K562 (cell line): ENCODE measurements around the gene MEAF6.

Source experiments
- ELF1 ChIP-seq: fragments of 200-800 bp; sonication (Bioruptor generic); IDR thresholded peaks from 2 replicates; pipeline ENCODE4 v1.6.1; 2016; ENCODE audit warnings: missing genetic modification characterization, missing compliant biosample characterization
- FOXA1 ChIP-seq: fragments of 450-650 bp; IDR thresholded peaks from 2 replicates; pipeline ENCODE4 v1.6.1; 2016; ENCODE audit warnings: mild to moderate bottlenecking, borderline replicate concordance
- GABPB2 ChIP-seq: fragments of 250-450 bp; sonication (Bioruptor Pico); conservative IDR thresholded peaks from 2 replicates; pipeline ENCODE4 v1.5.1; 2021; ENCODE audit warnings: mild to moderate bottlenecking
- JUN ChIP-seq, 2 experiments: sonication (generic) in 1 of 2; formaldehyde crosslinking in 1 of 2; IDR thresholded peaks; 2 replicates each; pipeline versions ENCODE4 v1.6.1 to v1.8.0; 2012 to 2022; ENCODE audit warnings: borderline replicate concordance in 2 of 2, mild to moderate bottlenecking in 2 of 2, improper control_type of control experiment in 1 of 2, low read depth in 1 of 2, low read length in 1 of 2, missing genetic modification reagents in 1 of 2
- NELFE ChIP-seq: IDR thresholded peaks from 2 replicates; pipeline ENCODE4 v1.6.1; 2011; ENCODE audit warnings: mild to moderate bottlenecking; ENCODE audit not compliant: insufficient read depth, insufficient read length
- PHF20 ChIP-seq: fragments of 450-650 bp; IDR thresholded peaks from 2 replicates; pipeline ENCODE4 v1.6.1; 2018; ENCODE audit not compliant: partially characterized antibody
- POLR2A ChIP-seq: fragments of 450-650 bp; conservative IDR thresholded peaks from 2 replicates; pipeline ENCODE4 v1.6.1; 2016
- RBM25 ChIP-seq: fragments of 200-400 bp; formaldehyde crosslinking; IDR thresholded peaks from 2 replicates; pipeline ENCODE4 v1.6.1; 2018; ENCODE audit warnings: low read length, low read depth, moderate library complexity; ENCODE audit not compliant: severe bottlenecking
- RNF2 ChIP-seq: sonication (generic); IDR thresholded peaks from 2 replicates; pipeline ENCODE4 v1.6.1; 2016
- YY1 ChIP-seq, 3 experiments: IDR thresholded peaks; 2 replicates each; pipeline ENCODE4 v1.6.1; 2011; ENCODE audit warnings: low read length in 2 of 3, mild to moderate bottlenecking in 2 of 3, moderate library complexity in 2 of 3, borderline replicate concordance in 1 of 3, control low read depth in 1 of 3, low read depth in 1 of 3; ENCODE audit not compliant: insufficient read depth in 3 of 3, insufficient replicate concordance in 2 of 3, control insufficient read depth in 1 of 3, insufficient read length in 1 of 3; ENCODE audit errors: extremely low read depth in 1 of 3
- ZNF121 ChIP-seq: sonication (generic); formaldehyde crosslinking; conservative IDR thresholded peaks from 2 replicates; pipeline ENCODE4 v1.8.0; 2022; ENCODE audit warnings: missing genetic modification reagents
- TF ChIP-seq, protein P1 (sequence below), 3 experiments: IDR thresholded peaks in 2 of 3; conservative IDR thresholded peaks in 1 of 3; 2 replicates each; pipeline ENCODE4 v1.5.1; 2011 to 2012; ENCODE audit warnings: low read length in 3 of 3, mild to moderate bottlenecking in 3 of 3, control low read depth in 2 of 3, improper control_type of control experiment in 1 of 3, inconsistent platforms in 1 of 3, low read depth in 1 of 3, mixed read lengths in 1 of 3, moderate library complexity in 1 of 3; ENCODE audit not compliant: insufficient read depth in 2 of 3
- TF ChIP-seq, protein P2 (sequence below): fragments of 250-450 bp; sonication (Bioruptor Pico); IDR thresholded peaks from 2 replicates; pipeline ENCODE4 v1.8.0; 2022; ENCODE audit warnings: inconsistent platforms
- TF ChIP-seq, protein P3 (sequence below): fragments of 250-450 bp; sonication (Bioruptor Pico); IDR thresholded peaks from 2 replicates; pipeline ENCODE4 v1.5.0; 2020; ENCODE audit warnings: mild to moderate bottlenecking

DNA sequence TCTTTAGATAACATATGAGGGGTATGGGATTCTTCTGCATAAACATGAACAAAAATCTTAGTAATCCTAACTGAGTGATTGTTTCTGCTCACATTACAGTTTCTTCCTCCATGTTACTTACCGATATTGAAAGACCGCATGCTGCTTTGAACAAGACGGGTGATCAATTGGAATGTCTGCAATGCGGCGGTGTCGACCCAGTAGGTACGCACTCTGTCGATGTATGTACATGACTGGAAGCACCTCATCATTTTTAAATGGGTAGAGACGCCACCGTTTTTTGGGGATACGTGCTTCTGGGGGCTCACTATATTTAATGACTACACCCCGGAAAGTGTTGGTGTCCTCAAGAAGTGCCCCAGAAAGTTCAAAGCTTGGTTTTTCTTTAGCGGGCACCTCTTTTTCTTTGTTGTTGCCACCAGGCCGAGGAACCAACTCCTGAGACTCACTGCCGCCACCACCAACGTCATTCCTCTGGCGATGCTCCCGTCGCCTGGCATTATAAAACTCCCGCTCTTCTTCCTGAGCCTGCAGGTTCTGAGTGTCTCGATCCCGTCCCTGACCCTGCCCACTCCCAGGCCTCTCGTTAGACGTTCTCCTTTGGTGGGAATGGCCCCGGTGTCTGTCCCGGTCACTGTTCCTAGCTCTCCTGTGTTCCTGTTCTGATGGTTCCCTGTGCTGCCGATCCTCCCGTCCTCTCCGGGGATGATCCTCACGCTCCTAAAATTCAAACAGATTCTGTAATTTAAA is 25.6 kb upstream of the MEAF6 start:
- TF ChIP-seq ZNF121 = no peak
- TF ChIP-seq RNF2 = no peak
- TF ChIP-seq, protein P1, sequence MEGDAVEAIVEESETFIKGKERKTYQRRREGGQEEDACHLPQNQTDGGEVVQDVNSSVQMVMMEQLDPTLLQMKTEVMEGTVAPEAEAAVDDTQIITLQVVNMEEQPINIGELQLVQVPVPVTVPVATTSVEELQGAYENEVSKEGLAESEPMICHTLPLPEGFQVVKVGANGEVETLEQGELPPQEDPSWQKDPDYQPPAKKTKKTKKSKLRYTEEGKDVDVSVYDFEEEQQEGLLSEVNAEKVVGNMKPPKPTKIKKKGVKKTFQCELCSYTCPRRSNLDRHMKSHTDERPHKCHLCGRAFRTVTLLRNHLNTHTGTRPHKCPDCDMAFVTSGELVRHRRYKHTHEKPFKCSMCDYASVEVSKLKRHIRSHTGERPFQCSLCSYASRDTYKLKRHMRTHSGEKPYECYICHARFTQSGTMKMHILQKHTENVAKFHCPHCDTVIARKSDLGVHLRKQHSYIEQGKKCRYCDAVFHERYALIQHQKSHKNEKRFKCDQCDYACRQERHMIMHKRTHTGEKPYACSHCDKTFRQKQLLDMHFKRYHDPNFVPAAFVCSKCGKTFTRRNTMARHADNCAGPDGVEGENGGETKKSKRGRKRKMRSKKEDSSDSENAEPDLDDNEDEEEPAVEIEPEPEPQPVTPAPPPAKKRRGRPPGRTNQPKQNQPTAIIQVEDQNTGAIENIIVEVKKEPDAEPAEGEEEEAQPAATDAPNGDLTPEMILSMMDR (IDR thresholded peaks at IDR 0.05 in 2 of 3, conservative IDR thresholded peaks at IDR 0.05 in 1 of 3; ENCODE audit: insufficient read depth in 2 of 3, low read depth in 1 of 3, low read length in 3 of 3) = no peak
- TF ChIP-seq PHF20 = no peak
- TF ChIP-seq, protein P2, sequence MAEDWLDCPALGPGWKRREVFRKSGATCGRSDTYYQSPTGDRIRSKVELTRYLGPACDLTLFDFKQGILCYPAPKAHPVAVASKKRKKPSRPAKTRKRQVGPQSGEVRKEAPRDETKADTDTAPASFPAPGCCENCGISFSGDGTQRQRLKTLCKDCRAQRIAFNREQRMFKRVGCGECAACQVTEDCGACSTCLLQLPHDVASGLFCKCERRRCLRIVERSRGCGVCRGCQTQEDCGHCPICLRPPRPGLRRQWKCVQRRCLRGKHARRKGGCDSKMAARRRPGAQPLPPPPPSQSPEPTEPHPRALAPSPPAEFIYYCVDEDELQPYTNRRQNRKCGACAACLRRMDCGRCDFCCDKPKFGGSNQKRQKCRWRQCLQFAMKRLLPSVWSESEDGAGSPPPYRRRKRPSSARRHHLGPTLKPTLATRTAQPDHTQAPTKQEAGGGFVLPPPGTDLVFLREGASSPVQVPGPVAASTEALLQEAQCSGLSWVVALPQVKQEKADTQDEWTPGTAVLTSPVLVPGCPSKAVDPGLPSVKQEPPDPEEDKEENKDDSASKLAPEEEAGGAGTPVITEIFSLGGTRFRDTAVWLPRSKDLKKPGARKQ (CRISPR knock-in tag) = no peak
- no peak for TF ChIP-seq FOXA1
- no peak for TF ChIP-seq ELF1
- TF ChIP-seq RBM25 = no peak
- no peak for TF ChIP-seq GABPB2 (CRISPR knock-in tag)
- no peak for TF ChIP-seq NELFE
- TF ChIP-seq, protein P3, sequence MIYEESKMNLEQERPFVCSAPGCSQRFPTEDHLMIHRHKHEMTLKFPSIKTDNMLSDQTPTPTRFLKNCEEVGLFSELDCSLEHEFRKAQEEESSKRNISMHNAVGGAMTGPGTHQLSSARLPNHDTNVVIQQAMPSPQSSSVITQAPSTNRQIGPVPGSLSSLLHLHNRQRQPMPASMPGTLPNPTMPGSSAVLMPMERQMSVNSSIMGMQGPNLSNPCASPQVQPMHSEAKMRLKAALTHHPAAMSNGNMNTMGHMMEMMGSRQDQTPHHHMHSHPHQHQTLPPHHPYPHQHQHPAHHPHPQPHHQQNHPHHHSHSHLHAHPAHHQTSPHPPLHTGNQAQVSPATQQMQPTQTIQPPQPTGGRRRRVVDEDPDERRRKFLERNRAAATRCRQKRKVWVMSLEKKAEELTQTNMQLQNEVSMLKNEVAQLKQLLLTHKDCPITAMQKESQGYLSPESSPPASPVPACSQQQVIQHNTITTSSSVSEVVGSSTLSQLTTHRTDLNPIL = no peak
- no peak for TF ChIP-seq YY1 (IDR thresholded peaks at IDR 0.05; ENCODE audit: borderline replicate concordance in 1 of 3, control insufficient read depth in 1 of 3, extremely low read depth in 1 of 3, insufficient read depth in 3 of 3, insufficient read length in 1 of 3, insufficient replicate concordance in 2 of 3, low read depth in 1 of 3, low read length in 2 of 3)
- no peak for TF ChIP-seq POLR2A
- no peak for TF ChIP-seq JUN (IDR thresholded peaks at IDR 0.05; ENCODE audit: borderline replicate concordance, low read depth, low read length)
- TF ChIP-seq JUN (CRISPR knock-in tag; IDR thresholded peaks at IDR 0.05; ENCODE audit: borderline replicate concordance) = no peak
